Stomach smooth muscle (tissue), 2 donors: ENCODE data around the gene OR2T10.
"Not testable (repeated sequence)": the region's sequence is repeated elsewhere in the genome, so short reads cannot be mapped to it uniquely, and the experiment has no call there.

ENCODE experiments used
- H3K27ac ChIP-seq: one replicate; pipeline ENCODE4 v1.7.0; 2013; ENCODE audit warnings: mild to moderate bottlenecking, low read length, inconsistent platforms
- H3K27me3 ChIP-seq, 2 donors: one replicate each; pipeline ENCODE4 v1.7.0; 2013; ENCODE audit warnings: low read length in 2 of 2; ENCODE audit not compliant: insufficient read depth in 2 of 2, control insufficient read depth in 1 of 2
- H3K36me3 ChIP-seq, 2 donors: one replicate each; pipeline ENCODE4 v1.7.0; 2013; ENCODE audit warnings: low read length in 2 of 2; ENCODE audit not compliant: control insufficient read depth in 2 of 2, insufficient read depth in 2 of 2
- H3K4me1 ChIP-seq: one replicate; pipeline ENCODE4 v1.7.0; 2013; ENCODE audit warnings: low read length; ENCODE audit not compliant: control insufficient read depth, insufficient read depth
- H3K4me3 ChIP-seq, 2 donors: one replicate each; pipeline ENCODE4 v1.7.0; 2013; ENCODE audit warnings: low read length in 2 of 2
- H3K9ac ChIP-seq, 2 donors: one replicate each; pipeline ENCODE4 v1.7.0; 2013; ENCODE audit warnings: low read length in 2 of 2, mild to moderate bottlenecking in 1 of 2
- H3K9me3 ChIP-seq, 2 donors: one replicate each; pipeline ENCODE4 v1.7.0; 2013; ENCODE audit warnings: low read length in 2 of 2; ENCODE audit not compliant: control insufficient read depth in 2 of 2
- donor health status: healthy.
- donor health status: Pancreatic carcinoma.

The OR2T10 gene

DNA sequence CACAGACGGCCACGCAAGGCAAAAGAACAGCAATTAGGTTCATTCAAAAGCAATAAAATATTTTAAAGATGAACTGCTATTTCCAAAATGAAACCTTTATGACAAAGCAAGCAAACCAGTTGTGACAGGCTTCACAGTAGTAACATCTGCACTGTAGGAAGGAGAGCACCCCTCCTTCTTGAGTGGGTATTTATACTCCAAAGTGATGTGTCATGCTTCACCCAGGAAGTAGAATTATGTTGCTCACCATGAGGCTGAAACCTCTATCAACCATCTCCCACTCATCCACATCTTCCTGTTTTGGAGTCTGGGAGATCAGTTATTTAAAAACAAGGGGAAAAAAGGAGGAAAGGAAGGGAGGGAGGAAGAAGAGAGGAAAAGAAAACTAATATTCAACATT lies 885 bp downstream of the OR2T10 start:
- no peak overlapping the region for H3K27ac ChIP-seq
- H3K9me3 ChIP-seq = no peaks in the 10 kb centered on the region
- H3K4me3 ChIP-seq = no peak overlapping the region
- no peaks in the 10 kb centered on the region for H3K27me3 ChIP-seq
- no peaks in the 10 kb centered on the region for H3K36me3 ChIP-seq
- no peak overlapping the region for H3K9ac ChIP-seq
- H3K4me1 ChIP-seq = no peaks in the 10 kb centered on the region

DNA sequence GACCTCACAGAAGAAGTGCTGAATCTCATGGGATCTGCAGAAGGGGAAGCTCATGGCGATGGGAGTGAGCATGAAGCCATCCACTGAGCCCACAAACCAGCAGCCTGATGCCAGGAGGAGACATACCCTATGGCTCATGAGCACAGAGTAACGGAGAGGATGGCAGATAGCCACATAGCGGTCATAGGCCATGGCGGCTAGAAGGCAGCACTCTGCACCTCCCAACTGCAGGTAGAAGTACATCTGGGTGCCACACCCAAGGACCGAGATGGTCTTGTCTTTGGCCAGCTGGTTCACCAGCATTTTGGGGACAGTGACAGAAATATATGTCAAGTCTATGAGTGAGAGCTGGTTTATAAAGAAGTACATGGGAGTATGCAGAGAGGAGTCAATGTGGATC lies 4.3 kb downstream of the OR2T10 start:
- no peak overlapping the region for H3K9ac ChIP-seq
- H3K4me3 ChIP-seq = no peak overlapping the region
- no peaks in the 10 kb centered on the region for H3K27me3 ChIP-seq
- H3K4me1 ChIP-seq = no peaks in the 10 kb centered on the region
- no peaks in the 10 kb centered on the region for H3K36me3 ChIP-seq
- H3K27ac ChIP-seq = no peak overlapping the region
- no peaks in the 10 kb centered on the region for H3K9me3 ChIP-seq

DNA sequence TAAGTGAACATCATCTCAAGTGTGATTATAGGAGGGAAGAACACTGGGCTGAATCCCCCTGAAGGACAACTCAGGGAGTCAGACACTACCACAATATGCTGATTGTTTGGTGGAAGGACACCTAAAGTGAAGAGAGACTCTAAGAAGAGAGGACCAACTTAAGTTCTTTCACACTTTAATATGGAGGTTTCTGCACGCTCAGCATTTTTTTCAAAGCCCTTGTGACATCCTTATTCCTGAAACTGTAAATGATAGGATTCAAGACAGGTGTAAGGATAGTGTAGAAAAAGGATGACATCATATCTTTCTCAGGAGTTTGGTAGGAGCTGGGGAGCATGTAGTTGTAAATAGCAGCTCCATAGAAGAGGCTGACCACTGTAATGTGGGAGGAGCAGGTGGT lies 4.8 kb downstream of the OR2T10 start:
- H3K27ac ChIP-seq = no peak overlapping the region
- H3K36me3 ChIP-seq = no peaks in the 10 kb centered on the region
- H3K27me3 ChIP-seq = no peaks in the 10 kb centered on the region
- no peak overlapping the region for H3K9ac ChIP-seq
- H3K4me3 ChIP-seq = no peak overlapping the region
- no peaks in the 10 kb centered on the region for H3K9me3 ChIP-seq
- H3K4me1 ChIP-seq = no peaks in the 10 kb centered on the region

DNA sequence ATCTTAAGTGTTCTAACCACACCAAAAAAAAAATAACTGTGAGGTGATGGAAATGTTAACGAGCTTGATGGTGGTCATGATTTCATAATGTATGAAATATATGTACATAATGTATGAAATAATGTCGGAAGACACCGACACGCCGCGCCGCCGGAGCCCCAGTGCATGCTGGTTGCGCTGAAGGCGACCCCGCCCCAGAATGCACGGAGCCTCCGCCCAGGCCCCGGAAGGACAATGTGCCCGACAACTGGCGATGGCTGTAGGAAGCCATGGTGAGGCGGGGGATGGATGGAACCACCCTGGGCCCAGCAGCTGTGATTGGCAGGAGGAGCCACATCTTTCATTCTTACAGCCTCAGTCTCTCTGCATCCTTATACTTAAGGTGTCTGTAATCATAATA lies 7.4 kb downstream of the OR2T10 start:
- H3K9me3 ChIP-seq = no peaks in the 10 kb centered on the region

DNA sequence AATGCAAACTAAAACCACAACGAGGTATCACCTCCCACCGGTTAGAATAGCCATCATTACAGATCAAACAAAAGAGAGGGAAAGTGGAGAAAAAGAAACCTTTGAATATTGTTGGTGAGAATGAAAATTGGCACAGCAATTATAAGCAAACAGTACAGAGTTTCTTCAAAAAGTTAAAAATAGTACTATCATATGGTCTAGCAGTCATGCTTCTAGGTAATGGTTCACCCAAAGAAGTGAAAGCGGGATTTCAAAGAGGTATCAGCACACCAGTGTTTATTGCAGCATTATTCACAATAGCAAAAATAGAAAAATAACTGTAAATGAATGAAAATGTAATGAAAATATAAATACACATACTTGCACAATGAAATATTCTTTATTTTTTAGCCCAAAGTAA lies 8.2 kb downstream of the OR2T10 start:
- no peak overlapping the region for H3K4me3 ChIP-seq
- H3K27me3 ChIP-seq = no peaks in the 10 kb centered on the region
- H3K4me1 ChIP-seq = no peaks in the 10 kb centered on the region

More for the DNA sequence above, 7.4 kb downstream of the OR2T10 start:
- Histone ChIP-seq H3K27ac (no peak overlapping the region), H3K4me3 (no peak overlapping the region), H3K36me3 (no peaks in the 10 kb centered on the region), H3K9ac (no peak overlapping the region), H3K27me3 (no peaks in the 10 kb centered on the region), H3K4me1 (no peaks in the 10 kb centered on the region)

DNA sequence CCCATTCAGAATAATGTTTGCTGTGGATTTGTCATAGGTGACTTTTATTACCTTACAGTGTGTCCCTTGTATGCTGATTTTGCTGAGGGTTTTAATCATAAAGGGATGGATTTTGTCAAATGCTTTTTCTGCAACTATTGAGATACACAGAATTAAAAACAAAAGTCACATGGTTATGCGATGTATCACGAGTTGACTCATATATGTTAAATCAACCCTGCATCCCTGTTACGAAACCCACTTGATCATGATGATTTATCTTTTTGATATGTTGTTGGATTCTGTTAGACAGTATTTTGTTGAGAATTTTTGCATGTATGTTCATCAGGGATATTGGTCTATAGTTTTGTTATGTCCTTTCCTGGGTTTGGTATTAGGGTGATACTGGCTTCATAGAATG lies 12.2 kb downstream of the OR2T10 start:
- no peaks in the 10 kb centered on the region for H3K36me3 ChIP-seq
- no peaks in the 10 kb centered on the region for H3K27me3 ChIP-seq
- H3K27ac ChIP-seq = no peak overlapping the region
- H3K9me3 ChIP-seq = no peaks in the 10 kb centered on the region
- no peak overlapping the region for H3K4me3 ChIP-seq
- H3K4me1 ChIP-seq = no peaks in the 10 kb centered on the region
- H3K9ac ChIP-seq = no peak overlapping the region

More for the DNA sequence above, 8.2 kb downstream of the OR2T10 start:
- H3K36me3 ChIP-seq = no peaks in the 10 kb centered on the region
- H3K9me3 ChIP-seq = no peaks in the 10 kb centered on the region
- H3K9ac ChIP-seq = no peak overlapping the region
- no peak overlapping the region for H3K27ac ChIP-seq

DNA sequence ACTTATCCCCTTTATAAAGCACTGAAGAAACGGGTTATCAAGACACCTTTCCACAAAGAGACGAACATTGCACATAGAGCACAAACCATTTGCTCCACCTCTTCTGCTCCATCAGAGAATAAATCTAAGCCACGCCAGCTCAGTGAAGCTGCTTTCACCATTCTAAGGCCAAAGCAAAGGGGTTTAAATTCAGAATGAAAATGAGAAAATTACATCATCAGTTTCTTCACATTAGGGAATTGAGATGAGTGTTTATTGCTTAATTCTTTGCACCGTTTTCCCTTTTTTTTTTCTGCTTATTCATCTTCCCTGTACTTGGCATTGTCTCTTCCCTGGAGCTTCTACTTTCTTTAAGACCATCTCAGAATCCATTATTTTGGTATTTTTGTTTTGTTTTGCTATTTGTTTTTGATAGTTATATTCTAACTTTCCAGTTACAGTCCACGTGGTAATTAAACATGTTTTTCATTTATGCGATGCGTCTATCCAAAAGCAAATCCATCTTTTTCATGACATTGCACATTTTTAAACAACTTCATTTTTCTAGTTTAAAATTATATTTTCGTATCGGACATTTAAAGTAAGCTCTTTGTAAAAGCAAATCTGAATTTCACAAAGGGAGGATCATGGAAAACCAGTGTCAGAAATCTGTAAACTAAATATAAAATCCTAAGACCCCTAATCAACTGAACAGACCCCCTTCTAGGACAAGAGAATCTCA lies 21.1 kb downstream of the OR2T10 start:
- no peak overlapping the region for H3K27ac ChIP-seq

DNA sequence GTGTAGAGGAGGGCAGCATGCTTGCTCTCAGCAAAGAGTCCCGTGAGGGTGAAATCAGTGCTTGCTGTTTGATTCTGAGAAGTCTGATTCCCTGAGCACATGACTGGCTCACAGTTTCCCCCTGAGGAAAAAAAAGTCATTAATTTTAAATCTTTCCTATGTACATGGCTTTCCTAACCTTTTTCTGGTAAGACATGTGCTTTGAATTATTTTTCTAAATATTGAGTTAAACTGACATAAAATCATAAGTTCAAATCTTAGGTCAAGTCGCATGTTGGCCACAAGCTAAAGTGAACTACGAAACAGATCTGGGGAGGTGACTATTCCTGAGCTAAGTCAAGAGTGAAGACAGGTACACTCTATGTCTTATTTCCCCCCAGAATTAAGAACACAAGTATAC lies 22.8 kb downstream of the OR2T10 start, which contains the start of gene OR2T34:
Gene OR2T34 (minus strand): TSS at position 101 of the 400 bp plus-strand sequence. CDS start 0 bp downstream, at position 101.
- not testable (repeated sequence) for H3K4me1 ChIP-seq

More for the DNA sequence above, 21.1 kb downstream of the OR2T10 start:
- Histone ChIP-seq H3K4me3 (no peak overlapping the region), H3K4me1 (no peaks in the 10 kb centered on the region), H3K9ac (no peak overlapping the region), H3K36me3 (no peaks in the 10 kb centered on the region), H3K9me3 (no peaks in the 10 kb centered on the region), H3K27me3 (no peaks in the 10 kb centered on the region)

DNA sequence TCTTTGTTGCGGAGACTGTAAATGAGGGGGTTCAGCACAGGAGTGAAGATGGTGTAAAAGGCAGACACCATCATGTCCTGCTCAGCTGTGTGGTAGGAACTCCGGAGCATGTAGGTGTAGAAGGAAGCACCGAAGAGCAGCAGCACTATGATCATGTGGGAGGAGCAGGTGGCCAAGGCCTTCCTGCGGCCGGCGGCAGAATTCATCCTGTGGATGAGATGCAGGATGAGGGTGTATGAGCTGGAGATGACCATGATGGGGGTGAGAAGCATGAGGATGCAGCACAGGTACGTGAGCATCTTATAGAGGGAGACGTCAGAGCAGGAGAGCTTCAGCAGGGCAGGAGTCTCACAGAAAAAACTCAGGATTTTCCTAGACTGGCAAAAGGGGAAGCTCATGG lies 23.6 kb downstream of the OR2T10 start:
- not testable (repeated sequence) for H3K9ac ChIP-seq, H3K4me1 ChIP-seq, H3K27ac ChIP-seq, H3K9me3 ChIP-seq, H3K27me3 ChIP-seq, H3K36me3 ChIP-seq, H3K4me3 ChIP-seq

More for the DNA sequence above, 22.8 kb downstream of the OR2T10 start, which contains the start of gene OR2T34:
- H3K4me3 ChIP-seq, H3K36me3 ChIP-seq, H3K9ac ChIP-seq, H3K27me3 ChIP-seq, H3K27ac ChIP-seq, H3K9me3 ChIP-seq: not testable (repeated sequence)

DNA sequence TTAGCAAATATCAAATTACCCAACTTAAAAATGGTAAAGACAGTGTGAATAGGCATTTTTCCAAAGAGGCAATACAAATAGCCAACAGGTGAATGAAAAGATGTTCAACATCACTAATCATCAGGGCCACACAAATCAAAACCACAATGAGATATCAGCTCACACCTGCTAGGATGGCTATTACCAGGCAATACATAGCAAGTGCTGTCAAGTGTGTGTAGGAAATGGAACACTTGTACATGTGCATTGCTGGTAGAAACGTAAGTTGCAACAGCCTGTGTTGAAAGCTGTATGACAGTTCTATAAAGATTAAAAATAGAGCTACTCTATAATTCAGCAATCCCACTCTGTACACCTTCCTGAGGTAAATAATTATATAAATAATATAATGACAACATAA lies 25.5 kb downstream of the OR2T10 start:
- not testable (repeated sequence) for H3K9ac ChIP-seq, H3K4me3 ChIP-seq, H3K9me3 ChIP-seq, H3K4me1 ChIP-seq, H3K36me3 ChIP-seq, H3K27ac ChIP-seq, H3K27me3 ChIP-seq

DNA sequence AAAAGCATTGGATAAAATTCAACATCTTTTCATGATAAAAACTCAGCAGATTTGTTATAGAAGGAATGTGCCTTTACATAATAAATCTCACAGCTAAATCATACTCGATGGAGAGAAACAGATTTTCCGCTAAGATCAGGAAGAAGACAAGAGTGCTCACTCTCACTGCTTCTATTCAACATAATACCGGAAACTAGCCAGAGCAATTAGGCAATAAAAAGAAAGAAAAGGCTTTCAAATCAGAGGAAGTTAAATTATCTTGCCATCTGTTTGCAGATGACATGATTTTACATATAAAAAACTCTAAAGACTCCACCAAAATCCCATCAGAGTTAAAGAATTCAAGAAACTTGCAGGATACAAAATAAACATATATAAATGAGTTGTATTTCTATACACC lies 26.7 kb downstream of the OR2T10 start:
- H3K4me1 ChIP-seq, H3K4me3 ChIP-seq, H3K9ac ChIP-seq, H3K27me3 ChIP-seq, H3K27ac ChIP-seq, H3K36me3 ChIP-seq, H3K9me3 ChIP-seq: not testable (repeated sequence)
